Loucy (cell line): ENCODE results near the gene RNASET2.

Experiments
- H2AFZ ChIP-seq: fragments of 200-600 bp; sonication (generic); 2 replicates; pipeline ENCODE4 v1.6.0; 2016; ENCODE audit warnings: antibody characterized with exemption, mild to moderate bottlenecking, low read length, moderate library complexity
- H3F3A ChIP-seq: fragments of 200-600 bp; 2 replicates; pipeline ENCODE4 v1.6.0; 2016; ENCODE audit warnings: antibody characterized with exemption, low read depth, mild to moderate bottlenecking
- H3K27me3 ChIP-seq: fragments of 200-600 bp; sonication (generic); 2 replicates; pipeline ENCODE4 v1.6.1; 2014; ENCODE audit warnings: low read length, mild to moderate bottlenecking; ENCODE audit not compliant: insufficient read depth, poor library complexity, severe bottlenecking
- H3K36me3 ChIP-seq: fragments of 200-600 bp; sonication (generic); 2 replicates; pipeline ENCODE4 v1.6.1; 2016; ENCODE audit warnings: low read length; ENCODE audit not compliant: insufficient read depth
- H3K4me1 ChIP-seq: fragments of 200-600 bp; sonication (generic); 2 replicates; pipeline ENCODE4 v1.5.1; 2014; ENCODE audit warnings: low read length, mild to moderate bottlenecking; ENCODE audit not compliant: insufficient read depth, poor library complexity, severe bottlenecking
- H3K4me2 ChIP-seq: fragments of 200-600 bp; sonication (generic); 2 replicates; pipeline ENCODE4 v1.6.0; 2014; ENCODE audit warnings: antibody characterized with exemption, low read length, low read depth, mild to moderate bottlenecking; ENCODE audit not compliant: poor library complexity, severe bottlenecking
- H3K4me3 ChIP-seq: fragments of 200-600 bp; sonication (generic); 2 replicates; pipeline ENCODE4 v1.5.1; 2014; ENCODE audit warnings: low read length, mild to moderate bottlenecking, mixed read lengths; ENCODE audit not compliant: poor library complexity, severe bottlenecking
- H3K79me2 ChIP-seq: fragments of 200-600 bp; sonication (generic); 2 replicates; pipeline ENCODE4 v1.6.1; 2014; ENCODE audit warnings: low read length; ENCODE audit not compliant: insufficient read depth
- H3K9ac ChIP-seq: fragments of 200-600 bp; sonication (generic); 2 replicates; pipeline ENCODE4 v1.6.0; 2014; ENCODE audit warnings: mild to moderate bottlenecking, low read depth, low read length, moderate library complexity; ENCODE audit not compliant: poor library complexity, severe bottlenecking
- H3K9me2 ChIP-seq: fragments of 200-600 bp; sonication (generic); replicated peaks from 2 replicates; pipeline ENCODE4 v1.6.1; 2016; ENCODE audit warnings: low read depth, low read length, mixed read lengths
- H3K9me3 ChIP-seq: fragments of 200-600 bp; sonication (generic); 2 replicates; pipeline ENCODE4 v1.6.1; 2014; ENCODE audit warnings: mild to moderate bottlenecking, antibody characterized with exemption, low read length, low read depth; ENCODE audit not compliant: insufficient read depth
- H4K20me1 ChIP-seq: fragments of 200-600 bp; sonication (generic); 2 replicates; pipeline ENCODE4 v1.6.0; 2014; ENCODE audit warnings: antibody characterized with exemption, low read length, mild to moderate bottlenecking; ENCODE audit not compliant: insufficient read depth, poor library complexity, severe bottlenecking
- EZH2phosphoT487 ChIP-seq: fragments of 200-600 bp; IDR thresholded peaks from 2 replicates; pipeline ENCODE4 v1.6.1; 2018; ENCODE audit warnings: antibody characterized with exemption, mild to moderate bottlenecking, moderate library complexity, borderline replicate concordance
- TF ChIP-seq, protein P1 (sequence below): fragments of 200-600 bp; sonication (generic); conservative IDR thresholded peaks from 2 replicates; pipeline ENCODE4 v1.5.1; 2014; ENCODE audit warnings: mild to moderate bottlenecking, antibody characterized with exemption, low read length

The RNASET2 gene

DNA sequence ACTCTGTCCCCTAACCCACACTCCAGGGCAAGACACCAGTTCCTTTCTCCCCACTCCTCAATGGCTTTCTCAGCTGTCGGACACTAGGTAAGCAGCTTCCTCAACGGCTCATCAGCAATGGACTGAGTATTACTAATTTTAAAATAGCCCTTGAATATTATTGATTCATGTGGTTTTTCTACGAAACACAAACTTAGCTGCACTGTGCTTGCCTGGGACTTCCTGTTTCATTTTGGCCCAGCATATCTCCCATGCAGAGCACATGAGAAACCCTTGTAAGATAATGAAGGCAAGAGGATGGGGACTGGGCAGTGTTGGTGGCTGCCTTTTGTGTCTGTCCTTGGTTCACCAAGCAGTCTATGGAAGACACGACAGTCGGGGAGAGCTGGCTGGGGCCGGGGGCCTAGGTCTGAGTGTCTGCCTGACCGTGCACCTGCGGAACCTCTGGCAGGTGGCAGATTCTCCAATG lies 48.9 kb downstream of the RNASET2 start:
- no peak overlapping the region for H3K4me3 ChIP-seq
- no peak overlapping the region for H2AFZ ChIP-seq
- H3K9me3 ChIP-seq = no peaks in the 10 kb centered on the region
- no peaks in the 10 kb centered on the region for H3K9me2 ChIP-seq
- H3F3A ChIP-seq = no peaks in the 10 kb centered on the region
- no peaks in the 10 kb centered on the region for H3K4me1 ChIP-seq
- H3K79me2 ChIP-seq = no peaks in the 10 kb centered on the region
- H3K4me2 ChIP-seq = no peak overlapping the region
- no peaks in the 10 kb centered on the region for H4K20me1 ChIP-seq
- TF ChIP-seq, protein P1, sequence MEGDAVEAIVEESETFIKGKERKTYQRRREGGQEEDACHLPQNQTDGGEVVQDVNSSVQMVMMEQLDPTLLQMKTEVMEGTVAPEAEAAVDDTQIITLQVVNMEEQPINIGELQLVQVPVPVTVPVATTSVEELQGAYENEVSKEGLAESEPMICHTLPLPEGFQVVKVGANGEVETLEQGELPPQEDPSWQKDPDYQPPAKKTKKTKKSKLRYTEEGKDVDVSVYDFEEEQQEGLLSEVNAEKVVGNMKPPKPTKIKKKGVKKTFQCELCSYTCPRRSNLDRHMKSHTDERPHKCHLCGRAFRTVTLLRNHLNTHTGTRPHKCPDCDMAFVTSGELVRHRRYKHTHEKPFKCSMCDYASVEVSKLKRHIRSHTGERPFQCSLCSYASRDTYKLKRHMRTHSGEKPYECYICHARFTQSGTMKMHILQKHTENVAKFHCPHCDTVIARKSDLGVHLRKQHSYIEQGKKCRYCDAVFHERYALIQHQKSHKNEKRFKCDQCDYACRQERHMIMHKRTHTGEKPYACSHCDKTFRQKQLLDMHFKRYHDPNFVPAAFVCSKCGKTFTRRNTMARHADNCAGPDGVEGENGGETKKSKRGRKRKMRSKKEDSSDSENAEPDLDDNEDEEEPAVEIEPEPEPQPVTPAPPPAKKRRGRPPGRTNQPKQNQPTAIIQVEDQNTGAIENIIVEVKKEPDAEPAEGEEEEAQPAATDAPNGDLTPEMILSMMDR = no peak
- no peak for TF ChIP-seq EZH2phosphoT487
- no peaks in the 10 kb centered on the region for H3K36me3 ChIP-seq
- H3K9ac ChIP-seq = no peak overlapping the region
- H3K27me3 ChIP-seq = no peaks in the 10 kb centered on the region

- no peak overlapping the region for H2AFZ ChIP-seq
- no peaks in the 10 kb centered on the region for H3K79me2 ChIP-seq
- no peaks in the 10 kb centered on the region for H3K4me1 ChIP-seq
- H3F3A ChIP-seq = no peaks in the 10 kb centered on the region
- H3K9me3 ChIP-seq = no peaks in the 10 kb centered on the region
- no peak overlapping the region for H3K4me2 ChIP-seq
- H3K27me3 ChIP-seq = no peaks in the 10 kb centered on the region
- TF ChIP-seq EZH2phosphoT487 = no peak
- no peak overlapping the region for H3K9ac ChIP-seq
- no peaks in the 10 kb centered on the region for H4K20me1 ChIP-seq
- no peak overlapping the region for H3K4me3 ChIP-seq
- H3K9me2 ChIP-seq = no peaks in the 10 kb centered on the region
- H3K36me3 ChIP-seq = no peaks in the 10 kb centered on the region
Measured at GRCh38 chr6:166906376-166907044, 49.8 kb downstream of the RNASET2 start.

DNA sequence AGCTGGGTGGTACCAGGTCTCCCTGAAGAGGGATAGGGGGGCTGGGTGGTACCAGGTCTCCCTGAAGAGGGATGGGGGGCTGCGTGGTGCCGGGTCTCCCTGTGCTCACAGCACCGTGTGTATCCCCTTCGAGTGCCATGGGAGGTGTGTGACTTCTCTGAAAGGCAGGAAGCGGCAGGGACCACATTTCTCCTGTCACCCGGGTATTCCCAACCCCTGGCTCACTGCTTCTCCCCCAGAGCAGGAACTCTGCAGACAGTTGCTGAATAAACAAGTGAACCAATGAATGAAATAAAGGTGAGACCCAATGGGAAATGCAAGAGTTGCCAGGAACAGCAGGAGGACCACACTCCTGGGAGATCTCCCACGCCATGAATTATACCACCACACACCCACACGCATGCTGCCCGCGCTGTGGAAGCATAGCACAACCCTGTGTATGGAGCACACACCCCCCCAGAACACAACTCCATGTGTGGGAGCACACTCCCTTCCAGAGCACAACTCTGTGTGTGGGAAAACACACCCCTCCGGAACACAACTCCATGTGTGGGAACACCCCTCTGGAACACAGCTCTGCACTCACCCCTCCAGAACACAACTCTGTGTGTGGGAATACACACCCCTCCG lies 50.7 kb downstream of the RNASET2 start:
- Histone ChIP-seq H3K4me3 (no peak overlapping the region), H3K4me2 (no peak overlapping the region), H3K4me1 (no peaks in the 10 kb centered on the region), H3K9me2 (no peaks in the 10 kb centered on the region), H3K9me3 (no peaks in the 10 kb centered on the region), H3K79me2 (no peaks in the 10 kb centered on the region), H3K27me3 (no peaks in the 10 kb centered on the region), H2AFZ (no peak overlapping the region), H3K9ac (no peak overlapping the region), H3F3A (no peaks in the 10 kb centered on the region), H4K20me1 (no peaks in the 10 kb centered on the region), H3K36me3 (no peaks in the 10 kb centered on the region)
- TF ChIP-seq, protein P1 = no peak
- TF ChIP-seq EZH2phosphoT487 = no peak
